ENCODE data around the gene SV2C.

- TF ChIP-seq FOXA1 (IDR thresholded peaks at IDR 0.05), result no peak
- no peak for TF ChIP-seq FOXM1 (IDR thresholded peaks at IDR 0.05; ENCODE audit: borderline replicate concordance)
- no peak for TF ChIP-seq BHLHE40 (IDR thresholded peaks at IDR 0.05; ENCODE audit: borderline replicate concordance)
- TF ChIP-seq SP1 (IDR thresholded peaks at IDR 0.05), result no peak
- TF ChIP-seq ELF4 (IDR thresholded peaks at IDR 0.05), result no peak
- no peak for TF ChIP-seq SUZ12 (IDR thresholded peaks at IDR 0.05)
- TF ChIP-seq NFRKB (IDR thresholded peaks at IDR 0.05), result no peak
- TF ChIP-seq LEF1 (IDR thresholded peaks at IDR 0.05; ENCODE audit: borderline replicate concordance), result no peak
- TF ChIP-seq HDGF (IDR thresholded peaks at IDR 0.05; ENCODE audit: borderline replicate concordance), result no peak
Measured at GRCh38 chr5:76393035-76393680, 310.0 kb downstream of the SV2C start.

Measured in HEK293T (cell line).